DMS79 treated with DMSO at 0.1 percent for 48 hours (cell line): ENCODE data around the gene ZMYND8.

Experiments used
- DNase-seq: peaks from one replicate; lab custom pipeline; 2025; lab: John Stamatoyannopoulos, UW

ZMYND8 gene

DNA sequence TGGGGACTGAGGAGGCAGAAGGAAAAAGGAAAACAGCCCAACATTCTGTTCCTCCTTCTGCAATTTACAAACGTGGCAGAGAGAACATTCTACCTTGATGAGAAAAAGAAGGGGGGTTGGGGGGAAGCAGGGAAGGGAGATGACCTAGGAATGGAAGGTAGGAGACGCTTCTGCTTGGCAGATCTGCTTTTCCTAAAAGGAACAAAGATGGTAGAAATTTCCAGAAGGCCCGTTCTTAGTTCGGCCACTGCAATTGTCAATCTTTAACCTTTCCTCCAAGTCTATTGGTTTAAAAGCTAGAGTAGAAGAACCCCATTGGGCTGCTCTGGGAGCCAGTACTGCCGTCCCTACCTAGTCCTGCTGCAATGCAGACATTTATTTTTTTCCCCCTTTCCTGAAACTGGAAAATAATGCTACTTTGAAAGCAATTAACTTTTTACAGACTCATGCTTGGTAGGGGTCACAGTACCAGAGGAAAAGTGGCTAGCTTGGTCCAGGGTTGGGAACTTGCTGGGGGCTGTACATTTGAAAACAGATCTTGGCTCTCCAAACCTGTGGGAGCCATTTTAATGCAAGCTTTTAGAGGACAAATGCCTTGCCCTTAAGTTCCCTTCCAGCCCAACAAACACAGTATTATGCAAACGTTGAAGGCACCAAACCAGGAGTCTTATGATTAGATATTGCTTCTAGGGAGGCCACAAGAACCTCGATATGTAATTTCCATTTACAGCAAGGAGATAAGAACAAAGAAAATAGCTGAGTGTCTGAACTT is 2.6 kb downstream of the ZMYND8 start:
- no peak for DNase-seq

DNA sequence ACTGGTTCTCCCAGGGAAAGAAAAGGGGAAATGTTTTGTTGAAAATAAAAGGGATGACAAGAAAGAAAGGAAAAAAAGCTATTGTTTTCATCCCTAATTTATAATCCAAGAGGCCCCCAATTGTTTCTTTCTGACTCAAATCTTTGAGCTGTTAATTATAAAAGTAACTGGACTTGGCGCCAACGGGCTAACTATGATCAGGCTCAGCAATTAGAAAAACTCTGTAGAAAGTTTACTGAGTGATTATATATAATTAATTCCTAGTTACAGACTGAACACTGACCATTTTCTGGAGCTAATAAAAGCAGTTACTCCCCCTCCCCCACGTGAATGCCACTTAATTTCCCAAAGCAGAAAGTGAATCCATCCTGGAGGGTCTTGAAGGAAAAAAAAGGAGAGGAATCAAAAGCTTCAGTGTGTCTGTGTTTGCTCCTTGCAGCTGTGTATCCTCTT is 3.2 kb downstream of the ZMYND8 start:
- no peak for DNase-seq

DNA sequence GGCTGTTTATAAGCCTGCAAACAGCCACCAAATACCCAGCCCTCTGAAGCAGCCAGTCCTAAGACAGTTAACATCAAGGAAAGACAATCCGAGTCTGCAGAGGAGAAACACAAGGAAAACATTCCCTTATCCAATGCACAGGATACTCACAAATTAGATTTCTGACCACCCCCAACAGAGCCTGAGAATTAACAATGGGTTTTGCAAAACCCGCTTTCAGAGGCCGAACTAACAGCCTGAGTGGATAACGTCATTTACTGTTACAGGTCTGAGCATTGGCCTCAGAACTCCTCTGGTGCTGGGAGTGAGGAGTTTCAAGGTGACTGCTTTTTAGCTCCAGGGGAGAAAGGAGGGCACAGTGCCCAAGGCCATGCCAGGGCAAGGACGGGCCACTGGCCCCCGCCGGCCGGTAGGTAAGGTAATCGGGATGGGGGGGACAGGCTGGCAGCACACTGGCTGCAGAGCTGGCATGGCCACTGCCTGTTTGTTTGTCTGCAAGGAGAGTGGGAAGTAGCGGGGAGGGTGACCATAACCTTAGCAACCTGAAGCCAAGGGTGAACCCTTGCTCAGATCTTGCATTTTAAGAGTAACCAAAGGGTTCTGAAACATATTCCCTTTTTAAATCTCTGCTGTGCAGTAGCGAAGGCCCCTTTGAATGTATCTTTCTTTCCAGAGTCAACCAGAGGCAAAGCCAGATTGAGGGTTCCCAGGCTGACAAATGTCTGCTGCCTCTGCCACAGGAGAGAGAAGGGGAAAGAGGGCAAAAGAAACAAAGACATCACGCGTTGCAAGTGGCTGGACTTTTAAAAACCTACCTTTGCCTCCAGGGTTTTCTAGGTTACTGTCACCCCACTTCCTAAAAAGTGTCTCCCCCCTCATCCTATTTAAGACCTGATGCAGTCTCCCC is 3.9 kb downstream of the ZMYND8 start:
- DNase-seq, result peak; percentile 54

DNA sequence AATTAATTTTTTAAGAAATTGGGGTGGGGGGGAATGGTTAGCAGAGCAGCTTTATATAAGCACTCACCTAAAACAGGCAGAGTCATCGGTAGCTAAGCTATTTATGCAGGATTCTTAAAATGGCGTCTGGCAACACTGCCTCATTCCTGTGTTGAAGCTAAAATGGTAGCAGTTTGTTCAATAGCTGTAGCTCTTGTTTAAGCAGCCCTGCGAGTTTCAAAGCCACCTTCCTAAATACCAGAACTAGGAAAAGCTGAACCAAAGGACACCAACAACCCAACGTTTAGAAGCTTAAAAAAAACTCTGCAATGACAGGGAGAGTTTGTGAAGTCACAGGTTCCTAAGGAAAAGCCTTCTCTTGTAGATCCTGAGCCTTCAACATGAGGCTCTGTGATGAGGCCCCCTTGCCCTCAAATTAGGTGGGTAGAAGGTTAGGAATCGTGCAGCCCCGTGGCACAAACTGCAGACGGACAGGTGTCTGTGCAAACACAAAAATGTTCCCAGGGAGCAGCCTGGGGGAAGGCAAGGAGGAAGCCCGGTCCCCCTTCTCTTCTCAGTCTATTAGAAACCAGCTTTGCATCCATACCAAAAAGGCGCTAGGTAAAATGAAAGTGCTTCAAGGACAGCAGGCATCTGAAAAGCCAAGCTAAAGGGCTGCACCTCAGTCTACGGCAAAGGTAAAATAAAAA is 4.7 kb downstream of the ZMYND8 start:
- peak; percentile 53 for DNase-seq

DNA sequence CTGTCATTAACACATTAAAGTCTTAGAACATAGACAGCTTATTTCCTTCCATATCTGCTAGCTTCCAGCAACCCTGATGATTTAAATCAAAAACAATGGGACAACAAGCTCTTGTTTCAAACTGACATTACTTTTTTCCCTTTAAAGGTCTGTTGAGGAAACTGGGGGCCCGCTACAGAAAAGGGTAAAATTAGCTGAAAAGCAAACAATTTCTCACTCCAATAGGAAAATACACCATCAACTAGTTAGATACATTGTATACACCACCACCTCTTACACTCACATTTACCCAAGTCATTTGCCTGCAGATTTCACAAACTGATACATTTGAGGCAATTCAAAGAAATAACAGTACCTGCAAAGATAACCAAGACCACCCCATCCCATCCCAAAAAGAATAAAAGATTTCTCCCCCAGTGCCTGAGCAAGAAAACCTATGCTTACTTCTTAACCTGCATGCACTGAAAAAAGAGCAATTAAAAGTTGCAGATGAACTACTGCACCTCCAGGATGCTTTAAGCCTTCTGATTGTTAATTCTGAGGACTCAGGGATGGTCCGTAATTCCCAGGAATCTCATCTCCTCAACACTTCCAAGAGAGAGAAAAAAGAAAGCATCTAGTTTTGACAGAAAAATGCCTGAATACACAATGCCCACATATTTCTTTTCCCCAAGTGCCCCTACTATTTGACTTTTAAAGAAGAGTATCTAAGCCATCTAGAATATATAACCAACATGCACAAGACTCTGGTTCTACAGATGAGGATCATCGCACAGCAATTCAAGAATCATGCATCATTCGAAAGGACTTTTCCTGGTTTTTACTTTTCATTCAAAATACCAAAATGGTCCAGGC is 5.6 kb downstream of the ZMYND8 start:
- no peak for DNase-seq

DNA sequence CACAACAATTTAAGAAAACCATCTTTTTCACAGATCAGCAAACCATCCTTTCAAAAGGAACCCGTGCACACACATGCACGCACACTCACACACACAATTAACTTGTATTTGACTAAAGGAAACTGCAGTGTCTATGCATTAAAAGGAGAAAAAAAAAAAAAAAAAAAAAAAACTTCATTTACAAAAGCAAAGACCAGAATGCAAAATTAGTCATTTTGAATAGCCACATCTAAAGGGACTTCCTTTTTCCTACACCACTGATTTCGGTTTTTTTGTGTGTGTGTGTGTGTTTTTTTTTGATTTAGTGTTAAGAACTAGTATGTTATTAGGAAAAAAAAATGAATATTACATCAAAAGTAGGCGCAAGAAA is 6.3 kb downstream of the ZMYND8 start:
- DNase-seq, result no peak

DNA sequence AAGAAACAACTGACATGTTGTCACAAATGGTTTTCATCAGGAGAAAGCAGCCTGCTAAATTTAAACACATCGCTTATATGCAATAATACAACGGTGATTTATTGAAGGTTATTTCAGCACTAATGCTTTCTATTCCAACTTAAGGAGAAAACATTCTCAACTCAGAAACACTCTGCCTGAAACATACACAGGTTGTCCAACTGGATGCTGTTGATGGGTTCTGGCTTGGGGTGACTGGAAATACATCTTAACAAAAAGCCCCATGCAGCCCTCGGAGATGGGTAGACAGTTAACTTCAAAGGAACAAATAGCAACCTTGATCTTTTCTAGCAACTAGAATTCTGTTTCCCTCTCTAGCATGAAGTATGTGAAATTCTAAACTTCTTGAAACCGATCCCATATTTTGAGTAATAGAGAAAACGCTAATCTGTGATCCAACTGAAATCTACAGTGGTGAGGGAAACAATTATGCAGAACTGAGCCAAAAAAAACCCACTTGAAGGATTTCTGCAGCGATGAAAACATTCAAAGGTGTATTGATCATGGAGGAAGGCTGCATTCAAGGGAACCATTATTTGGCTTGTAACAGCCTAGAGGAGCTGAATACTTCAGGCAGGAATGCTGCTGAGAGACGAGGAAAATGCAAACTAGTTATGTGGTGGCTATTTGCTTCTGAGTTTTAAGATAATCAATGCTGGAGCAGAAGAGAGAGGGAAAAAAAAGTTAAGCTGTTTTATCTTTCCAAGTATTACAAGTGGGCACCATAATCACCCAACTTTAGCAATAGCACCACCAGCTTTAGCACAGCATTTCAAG is 6.9 kb downstream of the ZMYND8 start:
- DNase-seq, result no peak

DNA sequence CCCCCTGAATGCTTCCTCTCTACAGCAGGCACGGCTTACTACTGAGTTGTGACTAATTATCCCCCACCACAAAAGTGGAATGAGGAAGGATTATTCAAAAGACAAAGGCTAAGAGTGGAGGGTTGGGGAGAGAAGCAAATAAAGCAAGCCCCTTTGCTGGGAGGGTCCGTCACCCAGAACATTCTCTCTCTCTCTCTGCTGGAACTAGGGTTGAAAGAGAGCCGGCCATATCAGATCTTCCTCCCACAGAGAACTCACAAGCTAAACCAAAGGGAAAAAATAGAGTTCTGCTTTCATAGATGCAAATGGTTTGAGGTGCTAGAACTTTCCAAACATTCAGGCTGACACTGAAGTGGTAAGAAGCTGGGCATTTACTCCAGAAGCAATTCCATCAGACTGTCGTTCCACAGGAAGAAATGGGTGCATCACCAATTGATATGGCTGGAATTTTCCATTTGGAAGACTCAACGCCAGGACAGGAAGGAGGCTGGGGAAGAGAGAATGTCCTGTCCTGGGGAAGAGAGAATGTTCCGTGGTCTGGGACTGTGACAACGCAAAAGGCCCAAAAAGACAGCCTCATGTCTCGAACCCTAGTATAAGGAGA is 7.9 kb downstream of the ZMYND8 start:
- no peak for DNase-seq

DNA sequence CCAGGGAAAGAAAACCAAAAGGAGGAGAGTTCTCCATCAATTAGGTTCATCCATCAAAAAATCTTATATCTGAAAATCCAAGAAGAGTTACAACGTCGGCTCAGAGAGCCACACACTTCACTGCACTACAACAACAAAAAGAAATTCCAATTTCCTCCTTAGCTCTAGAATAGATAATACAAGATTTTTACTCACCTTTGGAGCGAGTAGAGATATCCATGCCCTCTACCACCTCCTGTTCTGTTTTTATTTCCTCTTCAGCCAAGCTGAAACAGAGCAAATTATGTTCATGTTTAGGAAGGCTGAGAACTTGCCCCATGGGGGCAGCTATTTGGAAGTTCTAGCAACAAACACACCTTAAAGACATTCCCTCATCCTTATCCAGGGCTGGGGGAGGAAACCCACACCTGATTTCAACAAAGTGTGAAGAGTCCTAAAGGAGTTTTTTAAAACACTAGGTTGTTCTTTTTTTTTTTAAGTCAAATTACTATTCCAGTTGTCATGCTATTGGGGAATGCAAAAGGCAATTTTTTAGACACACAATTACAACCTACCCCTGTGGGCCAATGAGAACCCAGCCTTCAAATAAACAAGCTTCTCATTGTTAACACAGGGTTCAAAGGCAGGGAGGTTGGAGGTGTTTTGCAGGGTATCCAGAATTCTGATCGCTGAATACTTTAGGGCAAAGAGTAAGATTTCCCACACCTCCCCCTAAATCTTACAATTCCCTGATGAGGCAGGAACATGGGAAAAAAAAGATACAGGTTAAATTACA is 8.7 kb downstream of the ZMYND8 start:
- no peak for DNase-seq

DNA sequence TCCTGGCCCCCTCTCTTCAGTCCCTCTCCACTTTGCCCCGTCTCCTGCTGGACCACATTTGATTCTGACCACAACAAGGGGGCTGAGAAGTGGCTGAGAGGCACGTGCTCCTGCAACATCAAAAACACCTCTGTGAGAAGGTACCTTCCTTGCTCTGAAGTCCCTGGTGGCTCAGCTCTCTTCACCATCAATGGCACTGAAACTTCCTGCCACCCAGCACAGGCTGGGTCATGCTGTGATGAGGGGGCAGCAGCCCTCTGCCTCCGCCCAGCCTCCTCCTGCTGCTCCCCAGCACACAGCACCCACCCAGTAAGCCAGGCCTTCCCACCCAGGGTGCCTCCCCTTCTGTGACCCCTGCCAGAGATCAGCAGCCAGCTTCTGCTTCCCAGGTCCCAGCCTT is 10.3 kb downstream of the ZMYND8 start:
- no peak for DNase-seq

DNA sequence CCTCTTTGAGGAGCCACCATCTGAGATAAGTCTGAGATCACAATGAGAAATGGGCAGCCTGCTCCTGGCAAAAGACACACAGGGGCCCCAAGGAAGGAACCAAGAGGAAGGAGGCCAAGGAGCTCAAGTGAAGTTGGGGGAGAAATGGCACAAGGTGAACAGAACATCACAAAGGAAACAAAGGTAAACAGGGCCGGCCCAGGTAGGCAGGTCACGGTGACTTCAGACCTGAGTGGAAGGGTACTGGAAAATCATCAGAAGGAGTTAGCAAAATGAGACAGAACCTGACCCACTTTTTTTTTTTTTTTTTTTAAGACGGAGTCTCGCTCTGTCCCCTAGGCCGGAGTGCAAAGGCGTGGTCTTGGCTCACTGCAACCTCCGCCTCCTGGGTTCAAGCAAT is 11.3 kb downstream of the ZMYND8 start:
- DNase-seq, result no peak

DNA sequence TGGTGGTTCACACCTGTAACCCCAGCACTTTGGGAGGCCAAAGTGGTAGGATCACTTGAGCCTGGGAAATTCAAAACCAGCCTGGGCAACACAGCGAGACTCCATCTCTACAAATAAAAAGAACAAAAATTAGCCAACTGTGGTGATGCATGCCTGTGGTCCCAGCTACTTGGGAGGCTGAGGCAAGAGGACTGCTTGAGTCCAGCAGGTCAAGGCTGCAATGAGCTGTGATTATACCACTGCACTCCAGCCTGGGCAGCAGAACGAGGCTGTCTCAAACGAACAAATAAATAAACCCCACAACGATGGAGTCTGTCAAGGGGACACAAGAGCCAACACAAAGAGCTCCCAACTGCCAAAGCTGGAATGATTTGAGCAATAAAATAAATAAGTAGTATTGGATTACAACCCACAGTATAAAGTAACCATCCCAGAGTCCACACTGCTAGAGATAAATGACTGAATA is 13.5 kb downstream of the ZMYND8 start:
- DNase-seq, result peak; percentile 22

DNA sequence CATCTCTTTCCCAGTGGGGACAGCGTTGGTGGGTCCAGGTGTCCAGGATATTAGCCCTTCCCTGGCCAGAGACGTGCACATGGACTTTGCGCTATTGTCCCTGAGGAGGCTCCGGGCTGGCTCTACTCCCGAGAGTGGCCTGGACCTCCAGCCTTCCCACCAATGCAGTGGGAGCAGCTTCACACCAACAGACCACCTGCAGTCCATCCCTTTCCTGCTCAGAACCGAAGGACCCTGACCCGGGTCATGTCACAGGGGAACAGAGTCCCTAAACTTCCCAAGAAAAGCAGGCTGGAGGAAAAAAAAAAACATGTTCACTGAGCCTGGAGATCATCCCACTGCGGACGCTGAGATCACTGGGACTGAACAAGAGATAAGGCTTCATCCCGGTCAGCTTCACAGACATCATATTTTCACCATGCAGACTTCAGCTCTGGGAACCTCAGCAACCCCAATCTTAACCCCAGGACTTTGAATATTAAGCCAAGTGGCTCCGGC is 18.3 kb downstream of the ZMYND8 start:
- no peak for DNase-seq

DNA sequence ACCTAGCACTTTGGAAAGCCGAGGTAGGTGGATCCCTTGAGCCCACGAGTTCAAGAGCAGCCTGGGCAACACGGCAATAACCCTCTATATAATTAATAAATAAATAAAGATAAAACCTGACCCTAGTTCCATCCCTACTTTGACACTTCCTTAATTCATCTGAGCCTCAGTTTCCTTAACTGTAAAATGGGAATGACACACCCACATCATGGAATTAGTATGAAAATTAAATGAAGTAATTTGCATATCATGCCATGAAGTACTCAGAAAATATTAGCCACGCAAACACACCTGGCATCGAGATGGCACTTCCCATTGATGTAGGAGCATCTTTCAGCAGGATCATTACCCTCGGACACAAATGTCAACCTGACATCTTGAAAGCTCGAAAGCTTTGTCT is 19.1 kb downstream of the ZMYND8 start:
- no peak for DNase-seq

DNA sequence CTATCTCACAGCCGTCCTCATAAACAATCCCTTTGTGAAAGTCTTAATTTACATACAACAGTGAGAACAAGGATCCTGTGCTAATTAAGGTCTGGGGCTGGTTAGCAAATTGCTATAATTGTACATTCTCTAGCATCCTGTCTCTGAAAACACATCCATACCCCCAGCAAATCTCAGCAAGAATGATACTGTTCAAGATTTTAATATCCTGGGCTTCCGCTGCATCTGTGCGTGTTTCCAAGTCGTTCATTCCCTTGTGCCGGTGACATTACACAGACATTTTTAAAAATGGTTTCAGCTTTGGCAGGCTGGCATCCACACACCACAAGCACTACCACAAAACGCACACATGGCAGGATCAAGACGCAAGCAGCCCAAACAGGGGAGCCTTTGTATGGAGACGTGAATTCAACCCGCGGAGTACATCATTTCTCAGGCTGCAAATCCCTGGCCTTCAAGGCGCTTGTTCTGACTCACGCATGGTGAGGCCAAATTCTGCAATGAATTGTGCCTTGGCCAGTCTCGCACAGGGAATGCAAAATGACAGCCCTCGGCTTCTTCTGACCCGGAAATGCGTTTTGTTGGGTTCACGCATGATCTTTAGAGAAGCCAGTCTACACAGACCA is 20.3 kb downstream of the ZMYND8 start:
- DNase-seq, result no peak

DNA sequence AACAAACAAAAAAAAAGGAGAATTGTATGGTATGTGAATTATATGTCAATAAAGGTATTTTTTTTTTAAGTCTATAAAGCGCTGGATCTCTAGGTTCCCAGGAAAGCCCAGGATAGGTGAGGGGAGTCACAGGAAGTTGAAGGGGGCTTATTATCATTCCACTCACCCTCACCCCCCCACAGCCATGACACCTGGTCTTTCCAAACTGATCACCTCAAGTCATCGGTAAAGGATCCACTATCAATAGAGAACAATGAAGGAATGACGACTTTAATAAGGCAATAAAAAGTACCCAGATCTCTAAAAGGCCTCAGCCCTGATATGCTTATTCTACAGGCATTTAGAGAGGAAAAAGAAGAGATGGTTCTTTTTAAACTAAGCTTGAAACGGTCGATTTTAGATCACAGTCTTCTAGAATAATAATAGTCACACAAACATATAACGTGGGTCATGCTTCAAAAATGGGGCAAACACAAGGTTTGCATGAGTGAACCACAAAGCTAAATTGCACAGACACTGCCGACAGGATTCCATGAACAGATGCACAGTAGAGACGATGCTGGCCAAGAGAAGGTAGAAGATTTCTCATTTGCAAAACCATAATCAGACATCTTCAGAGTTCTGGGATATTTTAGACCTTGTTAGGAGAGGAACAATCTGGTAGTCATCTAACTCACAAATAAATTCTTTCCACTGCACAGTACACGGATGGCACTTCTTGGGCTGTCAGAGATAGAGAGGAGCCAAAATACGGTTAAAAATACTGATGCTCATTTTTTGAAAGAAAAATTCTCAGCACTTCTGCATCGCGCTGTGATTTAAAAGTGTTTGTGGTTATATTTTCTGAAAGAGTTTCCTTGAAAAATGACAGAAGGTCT is 21.0 kb downstream of the ZMYND8 start:
- no peak for DNase-seq

DNA sequence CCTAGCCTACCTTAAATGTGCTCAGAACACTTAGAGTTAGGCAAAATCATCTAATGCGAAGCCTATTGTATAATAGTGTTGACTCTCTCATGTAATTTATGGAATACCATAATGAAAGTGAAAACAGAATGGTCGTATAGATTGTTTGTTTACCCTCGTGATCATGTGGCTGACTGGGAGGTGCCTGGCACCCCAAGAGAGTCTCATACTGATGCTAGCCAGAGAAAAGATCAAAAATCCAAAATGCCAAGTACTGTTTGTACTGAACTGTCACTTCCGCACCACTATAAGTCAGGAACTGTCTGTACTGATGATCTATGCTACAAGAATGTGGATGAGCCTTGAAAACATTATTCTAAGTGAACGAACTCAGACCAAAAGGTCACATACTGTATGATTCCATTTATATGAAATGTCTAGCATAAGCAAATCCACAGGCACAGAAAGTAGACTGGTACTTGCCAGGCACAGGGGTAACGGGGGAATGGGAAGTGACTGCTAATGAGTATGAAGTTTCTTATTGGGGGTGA is 22.4 kb downstream of the ZMYND8 start:
- DNase-seq, result no peak
